Measurements from ENCODE around the gene KDM2A. TPM values are rescaled to one million over a fixed set of nuclear protein-coding genes. Genes with fewer than 3 reads are reported as not detected.

KDM2A gene
- total and polyA plus RNA-seq, 2 of the 13 experiments (the other 11 are each of a cell fraction or from before 2014, with no cell fraction given): 31.3 to 31.4 TPM

DNA sequence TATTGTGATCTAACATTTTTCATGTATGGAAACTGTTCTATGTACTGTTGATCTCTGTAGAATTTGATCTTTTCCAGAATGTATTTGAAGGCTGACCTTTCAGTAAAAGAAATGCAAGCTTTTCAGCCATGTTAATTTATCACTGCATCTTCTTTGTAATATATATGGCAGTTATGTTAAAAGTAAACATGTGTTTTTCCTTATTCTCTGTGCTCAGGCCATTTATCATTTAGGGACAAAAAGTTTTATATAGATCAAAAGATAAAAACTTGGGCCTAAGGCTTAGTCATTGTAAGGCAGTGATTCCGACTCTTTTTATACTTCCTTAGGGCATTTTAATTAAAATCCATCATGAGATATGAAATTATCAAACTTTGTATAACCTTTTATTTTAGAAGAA is 48.7 kb downstream of the KDM2A start:
- H3K27ac ChIP-seq (ENCODE audit: extremely low read length, insufficient read depth, low read length): peak overlapping the region; percentile 44
- H3K27me3 ChIP-seq (ENCODE audit: control insufficient read depth in 1 of 2, insufficient read depth in 2 of 2, low read length in 2 of 2): no peaks in the 10 kb centered on the region
- in situ Hi-C loops (cut with HindIII; ENCODE audit: extremely low pct_ligation_motif_present, low pct_unique_long_range_greater_than_20kb) (no loop called here), intact Hi-C loops (cut with micrococcal nuclease; ENCODE audit: unreplicated experiment) (loop anchor here (2.0 kb wide), 1 partner anchor 73 kb away; no protein-coding TSS in a partner anchor)
- no peak overlapping the region for H3K9ac ChIP-seq (ENCODE audit: insufficient read depth, low read depth, low read length)
- H2AFZ ChIP-seq (ENCODE audit: low read length): no peak overlapping the region
- H3K9me3 ChIP-seq (ENCODE audit: low read length): no peaks in the 10 kb centered on the region
- FAIRE-seq (no peak), ATAC-seq (no peak), DNase-seq (ENCODE audit: low spot score) (no peak)
- H3K36me3 ChIP-seq (replicated peaks in 1 of 2; ENCODE audit: control insufficient read depth in 1 of 2, insufficient read depth in 2 of 2, low read length in 2 of 2): peaks cover 0 to 3% of the 10 kb centered on the region in 2 experiments; a peak in 2 of 5 replicates
- H3K4me2 ChIP-seq (ENCODE audit: low read depth, low read length): no peak overlapping the region
- H3K4me1 ChIP-seq (ENCODE audit: insufficient read depth, low read length): peaks cover 21% of the 10 kb centered on the region
- BruUV-seq (replicated peaks): no TSS peak
- POLR2A ChIA-PET: interaction anchor here (0.6 to 0.9 kb wide), 2 partner anchors 10 to 72 kb away, joined by 3 read pairs; no protein-coding TSS in a partner anchor
- H3K79me2 ChIP-seq (ENCODE audit: insufficient read depth, low read length): peaks cover 68% of the 10 kb centered on the region
- H3K4me3 ChIP-seq (replicated peaks in 1 of 3; ENCODE audit: insufficient read depth in 1 of 3, low read depth in 2 of 3, low read length in 3 of 3): no peak overlapping the region
- no peaks in the 10 kb centered on the region; the same call in 1 of the 2 replicates for H4K20me1 ChIP-seq (ENCODE audit: insufficient read depth, low read length)
- WGBS (ENCODE audit: low lambda C conversion rate): 96% methylated on average over 1 of the region's 1 CpG
- CTCF ChIA-PET (ENCODE audit: low intra/inter-chr PET ratio, low total read pairs): interaction anchor here (1.2 to 2.2 kb wide), 2 partner anchors 73 to 86 kb away, joined by 3 to 17 read pairs; no protein-coding TSS in a partner anchor
- TF ChIP-seq ZBTB7B (CRISPR knock-in tag; IDR thresholded peaks at IDR 0.05) (no peak), SP2 (CRISPR knock-in tag; IDR thresholded peaks at IDR 0.05) (no peak), ZNF775 (CRISPR knock-in tag; IDR thresholded peaks at IDR 0.05; ENCODE audit: borderline replicate concordance) (no peak), SNAPC2 (CRISPR knock-in tag; IDR thresholded peaks at IDR 0.05) (no peak), EP300 (IDR thresholded peaks at IDR 0.05; ENCODE audit: low read depth in 2 of 2, low read length in 2 of 2) (no peak), EP300 (CRISPR knock-in tag; IDR thresholded peaks at IDR 0.05; ENCODE audit: borderline replicate concordance) (no peak), SMAD9 (CRISPR knock-in tag; IDR thresholded peaks at IDR 0.05) (no peak), ZSCAN22 (CRISPR knock-in tag; IDR thresholded peaks at IDR 0.05) (no peak), TEAD3 (CRISPR knock-in tag; optimal IDR thresholded peaks at IDR 0.05; ENCODE audit: borderline replicate concordance) (no peak), ZSCAN20 (CRISPR knock-in tag; IDR thresholded peaks at IDR 0.05; ENCODE audit: borderline replicate concordance) (no peak), HDAC6 (IDR thresholded peaks at IDR 0.05; ENCODE audit: low read depth, low read length) (no peak), ZNF564 (CRISPR knock-in tag; IDR thresholded peaks at IDR 0.05) (no peak), MIXL1 (CRISPR knock-in tag; IDR thresholded peaks at IDR 0.05) (no peak), ZBTB1 (CRISPR knock-in tag; IDR thresholded peaks at IDR 0.05; ENCODE audit: borderline replicate concordance) (no peak), CHCHD3 (CRISPR knock-in tag; IDR thresholded peaks at IDR 0.05) (no peak), MTA3 (CRISPR knock-in tag; IDR thresholded peaks at IDR 0.05) (no peak)
- TF ChIP-seq, protein P1, sequence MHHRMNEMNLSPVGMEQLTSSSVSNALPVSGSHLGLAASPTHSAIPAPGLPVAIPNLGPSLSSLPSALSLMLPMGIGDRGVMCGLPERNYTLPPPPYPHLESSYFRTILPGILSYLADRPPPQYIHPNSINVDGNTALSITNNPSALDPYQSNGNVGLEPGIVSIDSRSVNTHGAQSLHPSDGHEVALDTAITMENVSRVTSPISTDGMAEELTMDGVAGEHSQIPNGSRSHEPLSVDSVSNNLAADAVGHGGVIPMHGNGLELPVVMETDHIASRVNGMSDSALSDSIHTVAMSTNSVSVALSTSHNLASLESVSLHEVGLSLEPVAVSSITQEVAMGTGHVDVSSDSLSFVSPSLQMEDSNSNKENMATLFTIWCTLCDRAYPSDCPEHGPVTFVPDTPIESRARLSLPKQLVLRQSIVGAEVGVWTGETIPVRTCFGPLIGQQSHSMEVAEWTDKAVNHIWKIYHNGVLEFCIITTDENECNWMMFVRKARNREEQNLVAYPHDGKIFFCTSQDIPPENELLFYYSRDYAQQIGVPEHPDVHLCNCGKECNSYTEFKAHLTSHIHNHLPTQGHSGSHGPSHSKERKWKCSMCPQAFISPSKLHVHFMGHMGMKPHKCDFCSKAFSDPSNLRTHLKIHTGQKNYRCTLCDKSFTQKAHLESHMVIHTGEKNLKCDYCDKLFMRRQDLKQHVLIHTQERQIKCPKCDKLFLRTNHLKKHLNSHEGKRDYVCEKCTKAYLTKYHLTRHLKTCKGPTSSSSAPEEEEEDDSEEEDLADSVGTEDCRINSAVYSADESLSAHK (CRISPR knock-in tag; IDR thresholded peaks at IDR 0.05; ENCODE audit: borderline replicate concordance): no peak
- TF ChIP-seq, protein P2, sequence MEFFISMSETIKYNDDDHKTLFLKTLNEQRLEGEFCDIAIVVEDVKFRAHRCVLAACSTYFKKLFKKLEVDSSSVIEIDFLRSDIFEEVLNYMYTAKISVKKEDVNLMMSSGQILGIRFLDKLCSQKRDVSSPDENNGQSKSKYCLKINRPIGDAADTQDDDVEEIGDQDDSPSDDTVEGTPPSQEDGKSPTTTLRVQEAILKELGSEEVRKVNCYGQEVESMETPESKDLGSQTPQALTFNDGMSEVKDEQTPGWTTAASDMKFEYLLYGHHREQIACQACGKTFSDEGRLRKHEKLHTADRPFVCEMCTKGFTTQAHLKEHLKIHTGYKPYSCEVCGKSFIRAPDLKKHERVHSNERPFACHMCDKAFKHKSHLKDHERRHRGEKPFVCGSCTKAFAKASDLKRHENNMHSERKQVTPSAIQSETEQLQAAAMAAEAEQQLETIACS (CRISPR knock-in tag; IDR thresholded peaks at IDR 0.05): no peak
- TF ChIP-seq, protein P3, sequence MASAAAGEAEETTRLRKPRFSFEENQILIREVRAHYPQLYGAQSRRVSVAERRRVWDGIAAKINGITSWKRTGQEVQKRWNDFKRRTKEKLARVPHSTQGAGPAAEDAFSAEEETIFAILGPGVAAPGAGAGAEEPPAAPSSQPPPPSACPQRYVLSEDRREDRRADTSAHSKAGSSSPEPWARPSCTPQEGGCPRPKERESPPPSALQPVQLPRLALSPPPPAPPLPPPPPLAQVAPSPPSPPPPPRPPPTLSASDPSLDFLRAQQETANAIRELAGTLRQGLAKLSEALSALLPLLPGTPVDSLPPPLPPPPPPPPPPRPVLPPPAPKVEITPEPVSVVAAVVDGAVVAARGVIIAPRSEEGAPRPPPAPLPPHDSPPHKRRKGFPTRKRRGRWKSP (CRISPR knock-in tag; IDR thresholded peaks at IDR 0.05): no peak
